H1 (cell line): Measurements from ENCODE around the gene CCDC15. TPM values are rescaled to one million over a fixed set of nuclear protein-coding genes. Genes with fewer than 3 reads are reported as not detected.

Experiments
- CTCF ChIA-PET: fragments of 300-600 bp; sonication (Branson Sonifier 250); formaldehyde crosslinking; loops from one replicate; lab custom pipeline; 2021; ENCODE audit not compliant: partially characterized antibody; lab: Charles Lee
- POLR2A ChIA-PET: fragments of 300-600 bp; sonication (Branson Sonifier 250); formaldehyde crosslinking; loops from one replicate; lab custom pipeline; 2021; ENCODE audit warnings: inconsistent platforms; ENCODE audit not compliant: partially characterized antibody; lab: Charles Lee
- DNase-seq, 2 experiments: peaks; one replicate each; pipeline versions ENCODE4 v3.0.0 to v3.0.0-alpha.2; 2010 to 2022; ENCODE audit warnings: low spot score in 2 of 2, low read depth in 1 of 2, mixed read lengths in 1 of 2
- FAIRE-seq: peaks from 2 replicates; lab custom pipeline; 2011; peaks lifted over from hg19 to GRCh38; lab: Jason Lieb, UNC
- H2AFZ ChIP-seq: 2 replicates; pipeline ENCODE4 v1.8.1; 2012; ENCODE audit warnings: low read length, inconsistent platforms
- H2AK5ac ChIP-seq: 2 replicates; pipeline ENCODE4 v1.6.1; 2013; ENCODE audit warnings: low read depth, low read length
- H2BK120ac ChIP-seq: replicated peaks from 2 replicates; pipeline ENCODE3; 2013; ENCODE audit warnings: low read depth, low read length, inconsistent platforms
- H2BK12ac ChIP-seq: 2 replicates; pipeline ENCODE4 v1.6.1; 2013; ENCODE audit warnings: low read depth, low read length
- H2BK15ac ChIP-seq: 2 replicates; pipeline ENCODE4 v1.6.1; 2013; ENCODE audit warnings: low read length
- H2BK20ac ChIP-seq: 2 replicates; pipeline ENCODE4 v1.6.1; 2013; ENCODE audit warnings: low read length
- H2BK5ac ChIP-seq: 2 replicates; pipeline ENCODE4 v1.6.1; 2013; ENCODE audit warnings: low read depth, low read length
- H3K14ac ChIP-seq: 2 replicates; pipeline ENCODE4 v1.6.1; 2013; ENCODE audit warnings: inconsistent platforms; ENCODE audit not compliant: insufficient read length
- H3K18ac ChIP-seq: 2 replicates; pipeline ENCODE4 v1.6.1; 2013; ENCODE audit warnings: low read length; ENCODE audit errors: extremely low read depth
- H3K23ac ChIP-seq: 2 replicates; pipeline ENCODE4 v1.6.1; 2013; ENCODE audit warnings: inconsistent platforms; ENCODE audit not compliant: insufficient read length
- H3K23me2 ChIP-seq: 2 replicates; pipeline ENCODE4 v1.6.1; 2013; ENCODE audit warnings: low read depth, low read length
- H3K27ac ChIP-seq: 2 replicates; pipeline ENCODE4 v1.6.1; 2011; ENCODE audit warnings: low read depth, low read length, inconsistent platforms
- H3K27me3 ChIP-seq, 4 experiments: replicated peaks in 1 of 4; 1 replicate in 1 of 4; 2 replicates in 3 of 4; pipeline versions ENCODE4 v1.6.1 to v1.8.1; 2011 to 2013; ENCODE audit warnings: low read length in 3 of 4, mild to moderate bottlenecking in 3 of 4, inconsistent platforms in 2 of 4, mixed read lengths in 2 of 4, moderate library complexity in 1 of 4; ENCODE audit not compliant: control insufficient read depth in 3 of 4, insufficient read depth in 3 of 4; ENCODE audit errors: extremely low read depth in 1 of 4
- H3K36me3 ChIP-seq, 4 experiments: 2 replicates each; pipeline versions ENCODE4 v1.6.1 to v1.8.1; 2011 to 2013; ENCODE audit warnings: mild to moderate bottlenecking in 4 of 4, low read length in 3 of 4, moderate library complexity in 2 of 4, control low read depth in 1 of 4, inconsistent platforms in 1 of 4; ENCODE audit not compliant: insufficient read depth in 4 of 4, control insufficient read depth in 2 of 4
- H3K4ac ChIP-seq: replicated peaks from 2 replicates; pipeline ENCODE3; 2013; ENCODE audit warnings: low read length, low read depth, mixed read lengths, inconsistent platforms; ENCODE audit not compliant: insufficient read length
- H3K4me1 ChIP-seq, 4 experiments: replicated peaks in 1 of 4; 1 replicate in 1 of 4; 2 replicates in 3 of 4; pipeline versions ENCODE4 v1.6.1 to v1.8.1; 2011 to 2013; ENCODE audit warnings: low read length in 3 of 4, inconsistent platforms in 2 of 4, mixed read lengths in 1 of 4; ENCODE audit not compliant: insufficient read depth in 4 of 4, control insufficient read depth in 3 of 4
- H3K4me2 ChIP-seq, 2 experiments: 2 replicates each; pipeline versions ENCODE4 v1.6.1 to v1.8.1; 2011 to 2013; ENCODE audit warnings: low read depth in 2 of 2, low read length in 2 of 2, control low read depth in 1 of 2, inconsistent platforms in 1 of 2, mild to moderate bottlenecking in 1 of 2; ENCODE audit not compliant: insufficient read depth in 1 of 2
- H3K4me3 ChIP-seq, 4 experiments: fragments of 200-600, 300-600 bp in 1 of 4; sonication (generic), shearing (Covaris generic), sonication (Bioruptor Twin) in 1 of 4; 2 replicates each; pipeline versions ENCODE4 v1.5.1 to v1.8.1; 2011 to 2016; ENCODE audit warnings: low read length in 4 of 4, low read depth in 3 of 4, control low read depth in 2 of 4, inconsistent platforms in 2 of 4, mild to moderate bottlenecking in 2 of 4, mixed read lengths in 1 of 4, moderate library complexity in 1 of 4; ENCODE audit not compliant: insufficient read depth in 2 of 4; ENCODE audit errors: extremely low read depth in 1 of 4
- H3K56ac ChIP-seq: replicated peaks from 2 replicates; pipeline ENCODE3; 2013; ENCODE audit warnings: low read depth, mild to moderate bottlenecking, mixed read lengths, low read length, inconsistent platforms; ENCODE audit not compliant: insufficient read length
- H3K79me1 ChIP-seq: 2 replicates; pipeline ENCODE4 v1.6.1; 2013; ENCODE audit warnings: low read depth, low read length, control low read depth
- H3K79me2 ChIP-seq, 2 experiments: 2 replicates each; pipeline versions ENCODE4 v1.6.1 to v1.8.1; 2012 to 2013; ENCODE audit warnings: low read length in 2 of 2, mild to moderate bottlenecking in 2 of 2, inconsistent platforms in 1 of 2; ENCODE audit not compliant: insufficient read depth in 2 of 2, control insufficient read depth in 1 of 2
- H3K9ac ChIP-seq, 4 experiments: replicated peaks in 1 of 4; 1 replicate in 1 of 4; 2 replicates in 3 of 4; pipeline versions ENCODE4 v1.6.1 to v1.8.1; 2011 to 2013; ENCODE audit warnings: low read depth in 3 of 4, low read length in 3 of 4, control low read depth in 2 of 4, mild to moderate bottlenecking in 2 of 4, moderate library complexity in 2 of 4, inconsistent platforms in 1 of 4; ENCODE audit errors: extremely low read depth in 1 of 4
- H3K9me3 ChIP-seq, 2 experiments: 2 replicates each; pipeline versions ENCODE4 v1.6.1 to v1.8.1; 2012 to 2013; ENCODE audit warnings: mild to moderate bottlenecking in 2 of 2, moderate library complexity in 2 of 2, control low read depth in 1 of 2, inconsistent platforms in 1 of 2, low read depth in 1 of 2, low read length in 1 of 2, mixed read lengths in 1 of 2; ENCODE audit not compliant: insufficient read depth in 2 of 2
- H4K20me1 ChIP-seq, 2 experiments: replicated peaks in 1 of 2; 2 replicates each; pipeline versions ENCODE3 to v1.8.1; 2011 to 2013; ENCODE audit warnings: inconsistent platforms in 2 of 2, low read length in 2 of 2, mild to moderate bottlenecking in 1 of 2; ENCODE audit not compliant: insufficient read depth in 2 of 2, control insufficient read depth in 1 of 2
- H4K5ac ChIP-seq: 2 replicates; pipeline ENCODE4 v1.6.1; 2013; ENCODE audit warnings: low read length, low read depth, mixed read lengths, inconsistent platforms; ENCODE audit not compliant: insufficient read length
- H4K8ac ChIP-seq: 2 replicates; pipeline ENCODE4 v1.8.0; 2013; ENCODE audit warnings: mild to moderate bottlenecking, moderate library complexity, low read length, inconsistent platforms; ENCODE audit not compliant: insufficient read depth; ENCODE audit errors: extremely low read depth
- H4K91ac ChIP-seq: replicated peaks from 2 replicates; pipeline ENCODE3; 2013; ENCODE audit warnings: low read length, mixed read lengths, inconsistent platforms; ENCODE audit not compliant: insufficient read length
- CBX5 ChIP-seq: fragments of 300-800, 300-1000 bp; sonication (generic); IDR thresholded peaks from 2 replicates; pipeline ENCODE4 v1.7.1; 2016; ENCODE audit warnings: antibody characterized with exemption, low read length, low read depth
- CHD2 ChIP-seq: IDR thresholded peaks from 2 replicates; pipeline ENCODE4 v1.6.1; 2012; ENCODE audit warnings: low read length, improper control_type of control experiment
- FOSL1 ChIP-seq: IDR thresholded peaks from 2 replicates; pipeline ENCODE4 v1.6.1; 2011; ENCODE audit warnings: mild to moderate bottlenecking, low read depth, low read length, moderate library complexity; ENCODE audit not compliant: insufficient read depth
- GTF2F1 ChIP-seq: IDR thresholded peaks from 2 replicates; pipeline ENCODE4 v1.6.1; 2012; ENCODE audit warnings: low read depth, low read length, improper control_type of control experiment, borderline replicate concordance
- JUND ChIP-seq: IDR thresholded peaks from 2 replicates; pipeline ENCODE4 v1.6.1; 2011; ENCODE audit warnings: mild to moderate bottlenecking, improper control_type of control experiment, low read length
- NRF1 ChIP-seq: IDR thresholded peaks from 2 replicates; pipeline ENCODE4 v1.6.1; 2011; ENCODE audit warnings: mild to moderate bottlenecking, low read depth, low read length, improper control_type of control experiment
- POLR2AphosphoS5 ChIP-seq: IDR thresholded peaks from 2 replicates; pipeline ENCODE4 v1.6.1; 2011; ENCODE audit warnings: low read depth, low read length
- SP2 ChIP-seq: IDR thresholded peaks from 2 replicates; pipeline ENCODE4 v1.6.1; 2012; ENCODE audit warnings: mild to moderate bottlenecking, low read length, inconsistent platforms
- WGBS, 2 experiments: shearing (Covaris generic) in 1 of 2; methylation state at CpG; one replicate each; pipeline versions ENCODE4 v1.1.6 to v1.1.7; 2013 to 2015; ENCODE audit warnings: low lambda C conversion rate in 2 of 2, mixed read lengths in 2 of 2, inconsistent platforms in 1 of 2, low coverage in 1 of 2, missing lambda C conversion rate in 1 of 2; ENCODE audit not compliant: insufficient replicate concordance in 2 of 2, insufficient coverage in 1 of 2, insufficient read length in 1 of 2; ENCODE audit errors: extremely low coverage in 1 of 2, missing lambda C conversion rate in 1 of 2; 5-methylcytosine and 5-hydroxymethylcytosine counted together
- polyA plus RNA-seq, 7 experiments: library from polyadenylated mRNA; depleted of rRNA in 3 of 7; stranded (reverse) in 5 of 7; unstranded in 2 of 7; fragments of >200 nt in 5 of 7; fragments of 200-250 nt in 2 of 7; gene quantifications; 1 replicate in 5 of 7; 2 replicates in 1 of 7; 4 replicates in 1 of 7; pipeline versions ENCODE4 v1.2.1 to v1.2.3, GENCODE V29; 2011 to 2013; ENCODE audit warnings: missing spikeins in 2 of 7, mixed read lengths in 2 of 7
- total RNA-seq: library from RNA; stranded (reverse); fragmentation: NEBNext Ultra II Directional; extraction: Animal tissue kit (Norgen Biotek cat#: 25700); gene quantifications from 2 replicates; pipeline ENCODE4 v1.2.1, GENCODE V29; 2021
- TF ChIP-seq, protein P1 (sequence below), 3 experiments: IDR thresholded peaks; 1 replicate in 2 of 3; 2 replicates in 1 of 3; pipeline versions ENCODE4 v1.5.1 to v1.6.1; 2011; ENCODE audit warnings: low read length in 3 of 3, mild to moderate bottlenecking in 3 of 3, inconsistent platforms in 2 of 3, low read depth in 1 of 3, moderate library complexity in 1 of 3; ENCODE audit not compliant: insufficient read depth in 1 of 3; ENCODE audit errors: control extremely low read depth in 1 of 3
- TF ChIP-seq, protein P2 (sequence below): IDR thresholded peaks from 2 replicates; pipeline ENCODE4 v1.6.1; 2012; ENCODE audit warnings: inconsistent platforms

CCDC15 gene
- total and polyA plus RNA-seq, 2 of the 8 experiments (the other 6 are each of a cell fraction or from before 2014, with no cell fraction given), result 1.5 to 3.1 TPM

DNA sequence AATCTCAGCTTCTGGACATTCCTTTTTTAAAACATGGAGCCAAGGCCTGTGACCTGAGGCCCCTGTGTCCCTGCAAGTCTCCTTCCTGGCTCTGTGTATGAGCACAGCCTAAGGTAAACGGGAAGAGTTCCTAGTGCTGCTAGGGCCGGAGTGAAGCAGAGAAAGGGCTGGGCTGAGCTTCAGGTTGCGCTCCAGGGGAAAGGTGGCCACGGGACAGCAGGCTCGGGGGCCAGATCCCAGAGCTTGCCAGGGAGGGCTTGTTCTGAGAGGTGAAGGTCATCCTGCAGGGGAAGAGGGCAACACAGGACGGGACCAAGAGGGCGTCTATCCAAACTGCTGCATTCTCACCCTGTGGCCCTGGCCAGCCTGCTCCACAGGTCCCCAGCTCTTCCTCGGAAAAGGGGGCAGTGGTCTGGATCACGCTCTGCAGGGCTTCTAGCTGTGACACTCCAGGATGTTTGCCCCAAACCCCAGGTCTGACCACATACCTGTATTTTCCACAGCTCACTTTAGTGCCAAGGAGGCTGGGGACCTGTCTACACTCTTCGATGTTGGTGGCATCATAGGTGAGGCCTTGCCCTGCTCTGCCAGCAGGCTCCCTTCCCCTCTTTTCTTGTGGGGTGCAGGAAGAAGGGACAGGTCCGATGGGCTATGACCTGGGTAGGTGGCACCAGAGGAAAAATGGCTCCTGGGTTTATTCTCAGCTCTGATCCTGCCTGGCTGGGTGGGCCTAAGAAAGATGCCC is 129.5 kb downstream of the CCDC15 start:
- no peak overlapping the region for H3K18ac ChIP-seq
- H3K4me1 ChIP-seq, result peaks cover 0 to 3% (median 0%) of the 10 kb centered on the region in 4 experiments; a peak in 2 of 7 replicates
- no peak overlapping the region for H4K91ac ChIP-seq
- DNase-seq, result no peak
- H3K4me2 ChIP-seq, result no peak overlapping the region
- 91% methylated on average over 11 of the region's 11 CpGs; no CpG with 5 or more reads in 1 of the 2 experiments for WGBS, 2 experiments
- H3K36me3 ChIP-seq, result no peaks in the 10 kb centered on the region
- H3K27me3 ChIP-seq, result no peaks in the 10 kb centered on the region
- no peaks in the 10 kb centered on the region for H3K9me3 ChIP-seq
- no peak overlapping the region for H2BK5ac ChIP-seq
- no peak overlapping the region for H2AK5ac ChIP-seq
- no peaks in the 10 kb centered on the region; the same call in 1 of the 2 replicates for H3K79me1 ChIP-seq
- H3K9ac ChIP-seq, result no peak overlapping the region
- no peaks in the 10 kb centered on the region for H3K79me2 ChIP-seq
- H4K8ac ChIP-seq, result no peak overlapping the region
- no peak overlapping the region for H2BK20ac ChIP-seq
- no peak overlapping the region for H3K4ac ChIP-seq
- H3K23me2 ChIP-seq, result no peaks in the 10 kb centered on the region
- no peak overlapping the region for H3K56ac ChIP-seq
- ChIA-PET POLR2A (interaction anchor here (1.4 kb wide), 2 partner anchors 10 to 29 kb away, joined by 4 read pairs; partner anchors contain the start of gene TMEM218), CTCF (interaction anchor here (0.9 to 29.4 kb wide), 17 partner anchors 6 to 350 kb away, joined by 3 to 486 read pairs (median 5); partner anchors contain the start of gene TMEM218)
- H4K5ac ChIP-seq, result no peak overlapping the region
- no peak overlapping the region for H3K27ac ChIP-seq
- no peak overlapping the region for H2AFZ ChIP-seq
- no peak for FAIRE-seq
- H2BK15ac ChIP-seq, result no peak overlapping the region
- no peak overlapping the region for H2BK12ac ChIP-seq
- H2BK120ac ChIP-seq, result no peak overlapping the region
- no peak overlapping the region for H3K14ac ChIP-seq
- H4K20me1 ChIP-seq, result no peaks in the 10 kb centered on the region
- no peak overlapping the region for H3K23ac ChIP-seq
- no peak overlapping the region for H3K4me3 ChIP-seq
- no peak for TF ChIP-seq CBX5
- TF ChIP-seq GTF2F1, result no peak
- TF ChIP-seq, protein P1, sequence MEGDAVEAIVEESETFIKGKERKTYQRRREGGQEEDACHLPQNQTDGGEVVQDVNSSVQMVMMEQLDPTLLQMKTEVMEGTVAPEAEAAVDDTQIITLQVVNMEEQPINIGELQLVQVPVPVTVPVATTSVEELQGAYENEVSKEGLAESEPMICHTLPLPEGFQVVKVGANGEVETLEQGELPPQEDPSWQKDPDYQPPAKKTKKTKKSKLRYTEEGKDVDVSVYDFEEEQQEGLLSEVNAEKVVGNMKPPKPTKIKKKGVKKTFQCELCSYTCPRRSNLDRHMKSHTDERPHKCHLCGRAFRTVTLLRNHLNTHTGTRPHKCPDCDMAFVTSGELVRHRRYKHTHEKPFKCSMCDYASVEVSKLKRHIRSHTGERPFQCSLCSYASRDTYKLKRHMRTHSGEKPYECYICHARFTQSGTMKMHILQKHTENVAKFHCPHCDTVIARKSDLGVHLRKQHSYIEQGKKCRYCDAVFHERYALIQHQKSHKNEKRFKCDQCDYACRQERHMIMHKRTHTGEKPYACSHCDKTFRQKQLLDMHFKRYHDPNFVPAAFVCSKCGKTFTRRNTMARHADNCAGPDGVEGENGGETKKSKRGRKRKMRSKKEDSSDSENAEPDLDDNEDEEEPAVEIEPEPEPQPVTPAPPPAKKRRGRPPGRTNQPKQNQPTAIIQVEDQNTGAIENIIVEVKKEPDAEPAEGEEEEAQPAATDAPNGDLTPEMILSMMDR (IDR thresholded peaks at IDR 0.05; ENCODE audit: control extremely low read depth in 1 of 3, insufficient read depth in 1 of 3, low read depth in 1 of 3, low read length in 3 of 3), result no peak
- TF ChIP-seq CHD2, result no peak
- no peak for TF ChIP-seq SP2
- no peak for TF ChIP-seq JUND
- no peak for TF ChIP-seq FOSL1
- TF ChIP-seq, protein P2, sequence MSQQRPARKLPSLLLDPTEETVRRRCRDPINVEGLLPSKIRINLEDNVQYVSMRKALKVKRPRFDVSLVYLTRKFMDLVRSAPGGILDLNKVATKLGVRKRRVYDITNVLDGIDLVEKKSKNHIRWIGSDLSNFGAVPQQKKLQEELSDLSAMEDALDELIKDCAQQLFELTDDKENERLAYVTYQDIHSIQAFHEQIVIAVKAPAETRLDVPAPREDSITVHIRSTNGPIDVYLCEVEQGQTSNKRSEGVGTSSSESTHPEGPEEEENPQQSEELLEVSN, result no peak
- TF ChIP-seq NRF1, result no peak
- TF ChIP-seq POLR2AphosphoS5, result no peak
